Endodermal cell (in vitro differentiated cells): ENCODE results near the gene TRAPPC5. TPM values are rescaled to one million over a fixed set of nuclear protein-coding genes. Genes with fewer than 3 reads are reported as not detected.

ENCODE experiments used
- DNase-seq: peaks from one replicate; pipeline ENCODE4 v3.0.0-alpha.2; 2017
- H3K27ac ChIP-seq: 2 replicates; pipeline ENCODE4 v1.5.1; 2013; ENCODE audit warnings: mild to moderate bottlenecking, low read depth, low read length, moderate library complexity
- H3K27me3 ChIP-seq: 2 replicates; pipeline ENCODE4 v1.6.1; 2013; ENCODE audit warnings: mild to moderate bottlenecking, low read length, moderate library complexity; ENCODE audit not compliant: insufficient read depth, control insufficient read depth, poor library complexity, severe bottlenecking
- H3K36me3 ChIP-seq: 2 replicates; pipeline ENCODE4 v1.7.0; 2013; ENCODE audit warnings: mild to moderate bottlenecking, low read length, moderate library complexity; ENCODE audit not compliant: control insufficient read depth, insufficient read depth
- H3K4me1 ChIP-seq: one replicate; pipeline ENCODE4 v1.7.0; 2013; ENCODE audit warnings: low read length; ENCODE audit not compliant: control insufficient read depth, insufficient read depth
- H3K4me3 ChIP-seq: 2 replicates; pipeline ENCODE4 v1.5.1; 2013; ENCODE audit warnings: mild to moderate bottlenecking, low read length, moderate library complexity
- H3K9ac ChIP-seq: 2 replicates; pipeline ENCODE4 v1.6.1; 2013; ENCODE audit warnings: mild to moderate bottlenecking, low read length, moderate library complexity; ENCODE audit not compliant: poor library complexity, severe bottlenecking; ENCODE audit errors: extremely low read depth
- H3K9me3 ChIP-seq: 2 replicates; pipeline ENCODE4 v1.6.1; 2013; ENCODE audit warnings: mild to moderate bottlenecking, low read length, moderate library complexity; ENCODE audit not compliant: control insufficient read depth
- H3K27ac Mint-ChIP-seq: 2 replicates; pipeline ENCODE4 v1.8.0; 2020; ENCODE audit warnings: mixed read lengths
- H3K27me3 Mint-ChIP-seq: 2 replicates; pipeline ENCODE4 v1.8.0; 2021; ENCODE audit warnings: mild to moderate bottlenecking, mixed read lengths; ENCODE audit not compliant: insufficient read depth
- H3K36me3 Mint-ChIP-seq: 2 replicates; pipeline ENCODE4 v1.8.0; 2020; ENCODE audit warnings: low read depth, mixed read lengths
- H3K4me1 Mint-ChIP-seq: 2 replicates; pipeline ENCODE4 v1.8.0; 2020; ENCODE audit warnings: mixed read lengths
- H3K4me3 Mint-ChIP-seq: 2 replicates; pipeline ENCODE4 v1.8.0; 2020; ENCODE audit warnings: mild to moderate bottlenecking, moderate library complexity, mixed read lengths
- H3K9me3 Mint-ChIP-seq: 2 replicates; pipeline ENCODE4 v1.8.0; 2020; ENCODE audit warnings: mild to moderate bottlenecking, mixed read lengths
- CTCF ChIP-seq: fragments of 200-600 bp; sonication (generic); conservative IDR thresholded peaks from 2 replicates; pipeline ENCODE4 v1.5.0; 2021; ENCODE audit warnings: antibody characterized with exemption, mild to moderate bottlenecking
- WGBS, 2 experiments: methylation state at CpG; one replicate each; pipeline versions ENCODE4 v1.1.5 to v1.1.7; 2013; ENCODE audit warnings: missing lambda C conversion rate in 2 of 2, mixed read lengths in 1 of 2; ENCODE audit not compliant: insufficient coverage in 1 of 2, insufficient read length in 1 of 2; 5-methylcytosine and 5-hydroxymethylcytosine counted together
- total RNA-seq, 2 donors: library from RNA; stranded (reverse); fragmentation: NEBNext Ultra II Directional in 1 of 2; extraction: Animal tissue kit (Norgen Biotek cat#: 25700) in 1 of 2; gene quantifications; 2 replicates in 1 of 2; 3 replicates in 1 of 2; pipeline ENCODE4 v1.2.1, GENCODE V29; 2021

Gene TRAPPC5
- total RNA-seq, 2 donors from 2014 or later, result 64.6 to 93.1 TPM

- H3K4me1 ChIP-seq, result no peaks in the 10 kb centered on the region
- DNase-seq, result no peak
- no peak overlapping the region for H3K4me3 ChIP-seq
- H3K9ac ChIP-seq, result no peak overlapping the region
- no peak overlapping the region for H3K4me3 Mint-ChIP-seq
- H3K27ac ChIP-seq, result no peak overlapping the region
- peaks cover 55% of the 10 kb centered on the region for H3K27me3 Mint-ChIP-seq
- no peaks in the 10 kb centered on the region for H3K36me3 Mint-ChIP-seq
- WGBS, 2 experiments, result 76 to 88% methylated on average over 3 to 4 of the region's 4 CpGs
- TF ChIP-seq CTCF, result no peak
- no peaks in the 10 kb centered on the region for H3K9me3 ChIP-seq
- peaks cover 34% of the 10 kb centered on the region for H3K27me3 ChIP-seq
- no peak overlapping the region for H3K27ac Mint-ChIP-seq
- H3K36me3 ChIP-seq, result no peaks in the 10 kb centered on the region
- no peaks in the 10 kb centered on the region for H3K9me3 Mint-ChIP-seq
- H3K4me1 Mint-ChIP-seq, result no peaks in the 10 kb centered on the region
Measured at GRCh38 chr19:7665076-7665475, 15.6 kb upstream of the TRAPPC5 start.

- H3K9ac ChIP-seq, result no peak within 1 kb of the TSS
- no peaks in the 10 kb centered on the region for H3K36me3 ChIP-seq
- Mint-ChIP-seq H3K27ac (no peak within 1 kb of the TSS), H3K9me3 (peaks cover 4% of the 10 kb centered on the region), H3K36me3 (no peaks in the 10 kb centered on the region), H3K27me3 (peaks cover 77% of the 10 kb centered on the region), H3K4me3 (peak within 1 kb of the TSS; percentile 54), H3K4me1 (no peaks in the 10 kb centered on the region)
- DNase-seq, result no peak
- H3K4me1 ChIP-seq, result no peaks in the 10 kb centered on the region
- WGBS, 2 experiments, result 83 to 91% methylated on average over 6 to 9 of the region's 9 CpGs
- H3K27ac ChIP-seq, result no peak within 1 kb of the TSS
- no peaks in the 10 kb centered on the region for H3K9me3 ChIP-seq
- H3K4me3 ChIP-seq, result no peak within 1 kb of the TSS
- peaks cover 56% of the 10 kb centered on the region for H3K27me3 ChIP-seq
- no peak for TF ChIP-seq CTCF
Measured at GRCh38 chr19:7668842-7669241, 11.8 kb upstream of the TRAPPC5 start, which contains the start of gene RETN. Gene RETN (plus strand): TSS chr19:7669049. CDS start chr19:7669327, 278 bp downstream.

GRCh38 chr19:7669641-7670040, 11.0 kb upstream of the TRAPPC5 start:
- peak overlapping the region; percentile 54 for H3K4me3 Mint-ChIP-seq
- Histone ChIP-seq H3K36me3 (no peaks in the 10 kb centered on the region), H3K9ac (no peak overlapping the region), H3K9me3 (no peaks in the 10 kb centered on the region), H3K27ac (no peak overlapping the region), H3K27me3 (peaks cover 56% of the 10 kb centered on the region), H3K4me3 (no peak overlapping the region), H3K4me1 (no peaks in the 10 kb centered on the region)
- TF ChIP-seq CTCF, result no peak
- H3K9me3 Mint-ChIP-seq, result peaks cover 7% of the 10 kb centered on the region
- no peak for DNase-seq
- 46 to 62% methylated on average over 3 to 9 of the region's 9 CpGs for WGBS, 2 experiments
- no peaks in the 10 kb centered on the region for H3K36me3 Mint-ChIP-seq
- H3K4me1 Mint-ChIP-seq, result no peaks in the 10 kb centered on the region
- no peak overlapping the region for H3K27ac Mint-ChIP-seq
- H3K27me3 Mint-ChIP-seq, result peaks cover 85% of the 10 kb centered on the region
